GM19452 (cell line): Measurements from ENCODE around the gene PPP1R8.
"Not testable (repeated sequence)": the region's sequence is repeated elsewhere in the genome, so short reads cannot be mapped to it uniquely, and the experiment has no call there.

Experiments
- ATAC-seq: cut with Tn5 transposase; IDR thresholded peaks from one replicate; pipeline ENCODE4 v1.9.1; 2021; ENCODE audit not compliant: unreplicated experiment

PPP1R8 gene

DNA sequence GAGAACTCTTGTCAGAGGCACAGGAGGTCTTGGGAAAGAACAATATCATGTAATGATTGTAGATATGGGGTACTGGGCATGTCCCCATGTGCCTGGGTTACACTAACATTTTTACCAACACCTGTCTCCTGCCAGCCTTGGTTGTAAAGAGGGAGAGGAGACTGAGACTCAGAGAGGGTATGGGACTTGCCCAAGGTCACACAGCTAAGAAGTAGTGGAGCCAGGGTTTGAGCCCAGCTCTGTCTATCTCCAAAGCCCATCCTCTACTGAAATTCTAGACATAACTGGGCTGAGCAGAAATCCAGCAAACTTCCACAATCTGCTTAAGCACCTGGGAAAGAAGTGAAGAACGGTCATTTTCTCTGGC lies 39.1 kb downstream of the PPP1R8 start:
- no peak for ATAC-seq

DNA sequence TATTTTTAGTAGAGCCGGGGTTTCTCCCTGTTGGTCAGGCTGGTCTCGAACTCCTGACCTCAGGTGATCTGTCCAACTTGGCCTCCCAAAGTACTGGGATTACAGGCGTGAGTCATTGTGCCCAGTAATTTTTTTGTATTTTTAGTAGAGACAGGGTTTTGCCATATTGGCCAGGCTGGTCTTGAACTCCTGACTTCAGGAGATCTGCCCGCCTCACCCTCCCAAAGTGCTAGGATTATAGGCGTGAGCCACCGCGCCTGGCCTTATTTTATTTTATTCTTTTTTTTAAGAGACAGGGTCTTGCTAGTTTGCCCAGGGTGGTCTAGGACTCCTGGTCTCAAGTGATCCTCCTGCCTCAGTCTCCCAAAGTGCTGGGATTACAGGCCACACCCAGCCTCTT lies 40.5 kb downstream of the PPP1R8 start:
- ATAC-seq = not testable (repeated sequence)

DNA sequence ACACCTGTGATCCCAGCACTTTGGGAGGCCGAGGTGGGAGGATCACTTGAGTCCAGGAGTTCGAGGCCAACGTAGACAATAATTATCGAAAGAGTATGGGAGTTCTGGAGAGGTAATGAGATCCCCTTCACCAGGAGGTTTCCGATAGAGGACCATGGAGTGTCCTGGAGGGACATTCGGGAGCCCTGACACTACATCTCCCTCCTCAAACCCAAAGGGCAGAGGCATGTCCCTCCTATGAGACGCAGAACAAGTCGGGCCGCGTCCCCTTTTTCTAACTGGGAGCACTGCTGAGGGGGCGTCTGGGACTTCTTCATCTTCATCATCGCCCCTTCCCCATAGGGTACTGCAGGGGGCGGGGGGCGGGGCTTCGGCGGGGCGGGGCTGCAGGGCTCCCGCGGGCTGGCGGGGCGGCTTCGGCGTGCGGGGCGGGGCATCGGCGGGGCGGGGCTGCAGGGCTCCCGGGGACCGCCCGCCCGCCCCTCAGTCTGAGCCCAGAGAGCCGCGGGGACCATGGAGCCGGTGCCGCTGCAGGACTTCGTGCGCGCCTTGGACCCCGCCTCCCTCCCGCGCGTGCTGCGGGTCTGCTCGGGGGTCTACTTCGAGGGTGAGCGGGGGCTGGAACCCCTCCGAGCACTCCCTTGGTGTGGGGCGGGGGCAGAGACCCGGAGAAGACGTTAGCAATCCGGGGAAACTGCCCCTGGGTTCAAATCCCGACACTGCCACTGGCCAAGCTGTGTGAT lies 41.6 kb downstream of the PPP1R8 start, which contains the start of gene THEMIS2:
THEMIS2 (plus strand) TSS at position 486 of the 743 bp plus-strand sequence; CDS start at position 514, 28 bp downstream.
- no peak for ATAC-seq

DNA sequence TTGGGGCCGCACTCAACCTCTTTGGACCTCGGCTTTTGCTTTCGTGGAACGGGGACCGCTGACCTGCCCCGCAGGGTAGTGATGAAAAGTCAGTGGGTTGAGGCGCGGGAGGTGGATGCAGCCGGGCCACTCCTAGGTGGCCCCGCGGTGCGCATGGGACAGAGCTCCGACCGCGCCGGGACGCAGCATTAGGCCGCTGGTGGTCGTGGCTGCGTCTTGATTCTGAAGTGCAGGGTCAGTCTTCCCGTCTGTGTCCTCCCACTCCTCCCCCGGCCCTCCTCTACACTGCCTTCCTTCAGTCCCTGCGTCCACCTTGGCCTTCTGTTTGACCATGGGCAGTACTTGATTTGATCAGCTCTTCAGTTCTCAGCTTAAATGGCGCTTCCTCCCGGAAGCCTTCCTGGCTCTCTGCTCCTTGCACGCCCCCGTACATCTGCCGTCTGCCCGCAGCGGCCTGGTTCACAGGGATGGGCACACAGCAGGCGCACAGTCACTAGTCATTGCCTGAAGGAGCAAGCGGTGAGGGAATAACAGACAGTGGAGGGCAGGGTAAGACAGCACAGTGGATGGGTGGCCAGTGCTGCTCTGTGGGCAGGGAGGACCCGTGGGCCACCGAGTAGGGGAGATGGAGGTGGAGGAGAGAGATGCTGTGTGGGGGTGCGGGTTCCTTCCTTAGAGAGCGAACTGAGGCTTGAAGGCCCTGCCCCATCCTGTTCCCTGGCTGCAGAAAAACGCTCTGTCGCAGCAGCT lies 42.4 kb downstream of the PPP1R8 start:
- ATAC-seq = no peak

DNA sequence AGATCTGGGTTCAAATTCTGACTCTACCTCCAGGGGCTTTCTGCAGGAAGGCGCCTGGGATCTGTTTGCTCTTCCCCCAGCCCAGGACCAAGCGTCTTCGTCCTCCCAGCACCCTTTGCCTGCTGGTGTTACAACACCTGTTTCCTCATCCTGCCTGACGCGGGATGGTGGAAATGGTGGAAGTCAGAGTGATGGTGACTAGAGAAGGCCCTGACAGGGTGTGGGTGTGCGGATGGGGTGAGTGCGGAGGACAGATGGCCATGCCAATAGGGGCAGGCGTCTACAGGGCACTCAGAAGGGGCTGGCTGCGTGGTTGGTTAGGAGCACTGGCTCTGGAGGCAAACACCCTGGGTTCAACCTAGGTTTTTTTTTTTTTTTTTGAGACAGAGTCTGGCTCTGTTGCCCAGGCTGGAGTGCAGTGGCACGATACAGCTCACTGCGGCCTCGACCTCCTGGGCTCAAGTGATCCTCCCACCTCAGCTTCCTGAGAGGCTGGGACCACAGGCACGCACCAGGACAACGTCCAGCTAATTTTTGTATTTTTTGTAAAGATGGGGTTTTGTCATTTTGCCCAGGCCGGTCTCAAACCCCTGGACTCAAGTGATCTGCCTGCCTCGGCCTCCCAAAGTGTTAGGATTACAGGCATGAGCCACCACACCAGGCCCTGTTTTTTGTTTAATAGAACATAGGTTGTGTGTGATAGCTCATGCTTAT lies 43.2 kb downstream of the PPP1R8 start:
- ATAC-seq = no peak

DNA sequence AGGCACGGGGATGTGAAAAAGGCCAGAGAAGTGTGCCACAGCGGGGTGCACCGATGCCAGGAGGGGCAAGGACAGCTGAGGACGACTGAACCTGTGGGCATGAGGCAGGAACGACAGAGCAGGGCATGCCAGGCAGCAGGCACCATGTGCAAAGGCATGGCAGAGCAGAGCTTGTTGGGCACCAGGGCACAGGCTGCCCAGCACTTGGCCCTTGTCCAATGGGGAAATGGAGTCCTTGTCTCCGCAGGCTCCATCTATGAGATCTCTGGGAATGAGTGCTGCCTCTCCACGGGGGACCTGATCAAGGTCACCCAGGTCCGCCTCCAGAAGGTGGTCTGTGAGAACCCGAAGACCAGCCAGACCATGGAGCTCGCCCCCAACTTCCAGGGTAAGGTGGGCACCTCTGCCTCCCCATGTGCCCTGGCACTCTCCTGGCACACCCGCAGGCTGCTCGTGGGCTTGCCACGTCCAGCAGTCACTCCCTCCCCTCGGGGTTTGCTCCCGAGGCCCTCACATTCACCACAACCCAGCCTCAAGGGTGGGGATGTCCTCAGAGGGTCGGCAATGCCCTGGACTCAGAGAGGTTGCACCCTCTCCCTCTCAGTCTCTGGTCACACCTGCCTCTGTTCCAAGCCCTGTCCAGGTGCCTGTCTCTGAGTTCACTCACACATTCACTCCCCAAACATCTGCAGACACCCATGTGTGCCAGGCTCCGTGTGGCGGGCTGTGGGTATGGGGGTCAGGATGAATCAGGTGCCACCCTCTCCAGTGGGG lies 45.9 kb downstream of the PPP1R8 start:
- ATAC-seq = no peak

DNA sequence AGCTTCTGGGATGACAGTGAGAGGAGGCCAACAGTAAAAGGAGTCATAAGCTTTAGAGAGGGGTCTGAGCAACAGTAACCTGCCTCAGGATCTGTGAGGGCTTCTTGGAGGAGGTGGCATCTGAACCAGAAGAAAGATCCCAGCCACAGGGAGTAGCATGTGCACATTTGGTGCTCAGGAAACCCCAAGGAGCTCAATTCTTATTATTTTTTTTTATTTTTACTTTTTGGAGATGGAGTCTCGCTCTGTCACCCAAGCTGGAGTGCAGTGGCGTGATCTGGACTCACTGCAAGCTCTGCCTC lies 46.5 kb downstream of the PPP1R8 start:
- no peak for ATAC-seq

DNA sequence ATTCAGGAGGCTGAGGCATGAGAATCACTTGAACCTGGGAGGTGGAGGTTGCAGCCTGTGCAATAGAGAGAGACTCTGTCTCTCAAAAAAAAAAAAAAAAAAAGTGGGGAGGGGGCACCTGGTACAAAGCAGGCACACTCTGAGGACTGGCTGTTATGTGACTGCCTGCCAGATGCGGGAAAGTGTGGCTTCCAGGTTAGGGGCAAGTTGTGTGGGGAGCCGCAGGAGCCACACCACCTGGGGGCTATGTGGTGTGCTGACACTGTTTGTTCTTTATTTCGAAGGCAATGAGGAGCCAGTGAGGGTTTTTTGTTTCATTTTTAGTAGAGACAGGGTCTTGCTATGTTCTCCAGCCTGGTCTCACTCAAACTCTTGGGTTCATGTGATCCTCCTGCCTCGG lies 47.5 kb downstream of the PPP1R8 start:
- ATAC-seq = no peak

DNA sequence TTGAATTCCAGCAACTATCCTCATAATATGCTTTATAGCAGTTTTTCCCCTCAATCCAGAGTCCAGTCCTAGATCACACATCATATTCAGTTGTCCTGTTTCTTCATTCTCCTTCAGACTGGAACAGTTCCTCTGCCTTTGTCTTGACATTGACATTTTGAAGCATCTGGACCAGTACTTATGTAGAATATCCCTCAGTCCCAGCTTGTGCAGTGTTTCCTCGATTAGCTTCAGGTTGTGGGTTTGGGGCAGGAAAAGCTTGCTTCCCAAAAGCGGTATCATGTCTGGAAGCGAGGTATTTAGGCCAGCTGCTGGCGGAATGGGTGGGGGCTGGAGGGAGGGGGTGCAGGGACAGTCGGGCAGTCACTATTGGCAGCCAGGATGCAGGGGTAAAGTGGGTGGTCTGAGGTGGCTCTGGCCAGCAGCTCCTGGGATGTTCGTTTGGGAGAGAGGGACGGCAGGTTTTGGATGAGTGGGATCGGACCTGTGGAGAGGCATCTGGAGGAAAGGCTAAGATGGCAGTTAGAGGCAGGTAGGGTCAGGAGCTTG lies 48.3 kb downstream of the PPP1R8 start:
- no peak for ATAC-seq

DNA sequence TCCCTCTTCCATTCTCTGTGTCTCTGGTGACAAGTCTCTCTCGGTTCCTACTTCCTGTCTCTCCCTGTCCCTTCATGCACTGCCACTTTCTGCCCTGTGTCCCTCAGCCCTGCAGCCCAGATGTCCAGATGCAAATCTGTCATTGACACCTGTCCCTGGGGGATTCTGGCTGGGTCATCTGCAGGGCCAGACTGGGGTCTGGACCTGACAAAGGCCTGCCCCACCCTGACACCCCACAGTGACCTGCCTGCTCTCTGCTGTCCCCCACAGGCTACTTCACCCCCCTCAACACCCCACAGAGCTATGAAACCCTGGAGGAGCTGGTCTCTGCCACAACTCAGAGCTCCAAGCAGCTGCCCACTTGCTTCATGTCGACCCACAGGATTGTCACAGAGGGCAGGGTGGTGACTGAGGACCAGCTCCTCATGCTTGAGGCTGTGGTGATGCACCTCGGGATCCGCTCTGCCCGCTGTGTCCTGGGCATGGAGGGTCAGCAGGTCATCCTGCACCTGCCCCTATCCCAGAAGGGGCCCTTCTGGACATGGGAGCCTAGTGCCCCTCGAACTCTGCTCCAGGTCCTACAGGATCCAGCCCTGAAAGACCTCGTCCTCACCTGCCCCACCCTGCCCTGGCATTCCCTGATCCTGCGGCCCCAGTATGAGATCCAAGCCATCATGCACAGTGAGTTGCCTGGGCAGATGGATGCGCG lies 48.9 kb downstream of the PPP1R8 start:
- ATAC-seq = no peak

DNA sequence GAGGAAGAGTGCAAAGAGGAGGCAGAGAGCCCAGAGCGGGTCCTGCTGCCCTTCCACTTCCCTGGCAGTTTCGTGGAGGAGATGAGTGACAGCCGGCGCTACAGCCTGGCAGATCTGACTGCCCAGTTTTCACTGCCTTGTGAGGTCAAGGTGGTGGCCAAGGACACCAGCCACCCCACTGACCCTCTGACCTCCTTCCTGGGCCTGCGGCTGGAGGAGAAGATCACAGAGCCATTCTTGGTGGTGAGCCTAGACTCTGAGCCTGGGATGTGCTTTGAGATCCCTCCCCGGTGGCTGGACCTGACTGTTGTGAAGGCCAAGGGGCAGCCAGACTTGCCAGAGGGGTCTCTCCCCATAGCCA lies 51.9 kb downstream of the PPP1R8 start:
- ATAC-seq = no peak

DNA sequence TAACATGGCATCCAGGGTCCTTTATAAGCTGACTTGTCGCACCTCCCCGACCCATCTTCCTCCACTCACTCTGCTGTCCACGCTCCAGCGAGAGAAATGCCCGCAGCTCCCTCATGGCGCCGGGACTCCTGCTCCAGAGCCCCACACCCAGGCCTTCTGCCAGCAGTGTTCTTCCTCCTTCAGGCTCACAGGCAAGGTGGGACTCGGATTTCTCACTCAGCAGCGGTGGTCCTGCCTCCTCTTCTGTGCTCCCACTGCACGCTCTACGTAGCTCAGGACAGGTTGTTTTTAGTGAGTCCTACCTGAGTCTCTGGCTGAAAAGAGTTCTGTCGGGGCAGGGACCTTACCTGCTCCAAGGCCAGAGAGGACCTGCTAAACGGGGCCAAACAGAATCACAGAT lies 53.0 kb downstream of the PPP1R8 start:
- no peak for ATAC-seq

DNA sequence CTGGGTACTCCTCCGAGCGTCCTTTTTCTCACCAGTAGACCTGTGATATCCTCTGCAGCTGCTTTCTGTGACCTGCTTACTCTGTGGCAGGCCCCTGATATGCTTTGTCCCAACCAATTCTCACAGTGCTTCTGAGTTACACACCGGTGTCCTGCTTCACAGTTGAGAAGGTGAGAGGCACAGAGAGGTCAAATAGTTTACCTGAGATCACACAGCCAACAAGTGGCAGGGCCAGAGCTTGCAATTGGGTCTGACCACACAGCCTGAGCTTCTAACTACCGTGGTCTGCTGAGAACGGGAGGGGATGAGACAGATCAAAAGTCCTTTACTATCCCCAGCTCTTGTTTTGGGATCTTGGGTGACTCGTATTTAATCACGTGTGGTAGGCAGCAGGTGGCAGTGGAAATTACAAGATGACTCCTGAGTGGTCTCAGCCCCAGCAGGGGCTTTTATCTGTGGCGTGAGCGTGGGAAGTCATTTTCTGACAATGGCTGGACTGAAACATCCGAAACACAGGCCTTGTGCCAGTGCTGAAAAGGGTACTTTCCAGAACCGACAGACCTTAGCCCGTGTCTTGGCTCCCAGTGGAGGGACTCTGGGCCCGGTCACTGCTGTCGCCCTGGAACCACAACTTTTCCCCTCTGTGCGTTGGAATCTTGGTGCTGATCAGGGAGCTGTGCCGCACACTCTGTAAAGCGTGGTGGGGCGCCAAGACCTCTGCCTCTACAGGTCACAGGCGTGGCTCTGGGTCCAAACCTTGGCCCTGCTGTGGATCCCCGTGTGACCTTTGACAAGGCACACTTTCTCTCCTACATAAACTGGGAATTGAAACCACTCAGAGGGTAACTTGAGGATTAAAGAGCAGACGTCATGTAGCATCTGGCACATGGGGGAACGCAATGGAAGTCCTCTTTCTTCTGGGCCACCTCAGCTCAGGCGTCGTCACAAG lies 53.7 kb downstream of the PPP1R8 start:
- ATAC-seq = peak; percentile 48

DNA sequence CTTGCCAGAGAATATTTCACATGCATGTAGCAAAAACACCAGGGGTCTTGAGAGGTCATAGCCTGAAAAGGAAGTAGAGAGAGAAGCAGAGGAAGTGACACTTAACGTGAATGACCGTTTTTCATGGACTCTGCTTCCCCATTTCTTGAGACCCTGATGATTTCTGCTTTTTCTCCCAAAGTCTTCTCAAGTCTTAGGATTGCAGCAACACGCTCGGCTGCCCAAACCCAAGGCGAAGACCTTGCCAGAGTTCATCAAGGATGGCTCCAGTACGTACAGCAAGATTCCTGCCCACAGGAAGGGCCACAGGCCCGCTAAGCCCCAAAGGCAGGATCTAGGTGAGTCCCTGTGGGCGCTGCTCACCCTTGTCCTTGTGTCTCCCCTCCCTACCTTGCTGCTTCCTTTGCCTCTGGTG lies 54.5 kb downstream of the PPP1R8 start:
- no peak for ATAC-seq

DNA sequence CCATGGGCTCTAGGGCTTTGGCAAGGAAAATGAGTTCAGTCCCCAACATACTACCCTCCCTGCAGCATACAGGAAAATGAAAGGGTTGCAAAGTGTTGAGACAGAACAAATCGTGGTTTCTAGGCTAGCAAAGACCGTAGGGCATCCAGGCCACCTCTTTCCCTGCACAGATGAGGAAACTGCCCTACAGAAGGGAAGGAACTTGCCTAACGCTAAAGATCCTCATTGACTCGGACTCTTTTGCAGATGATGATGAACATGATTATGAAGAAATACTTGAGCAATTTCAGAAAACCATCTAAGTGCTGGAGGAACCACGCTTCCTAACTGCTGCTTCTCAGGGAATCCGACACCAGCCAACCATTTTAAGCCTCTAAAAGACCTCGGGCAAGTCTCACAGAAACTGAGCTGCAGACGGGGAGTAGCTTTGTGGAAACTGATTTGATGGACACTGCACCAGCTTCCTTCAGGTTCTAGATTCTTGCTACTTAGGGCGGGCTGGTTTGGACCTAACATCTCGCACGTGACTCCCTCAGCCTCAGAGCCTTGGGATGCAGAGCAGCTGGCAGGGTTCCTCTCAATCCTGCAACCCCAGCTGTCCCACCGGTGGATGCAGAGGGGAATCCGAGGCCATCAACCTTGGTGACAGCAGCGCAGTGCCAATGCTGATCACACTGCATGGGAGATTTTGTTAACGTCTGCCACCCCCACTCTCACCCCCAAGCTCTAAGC lies 55.2 kb downstream of the PPP1R8 start:
- ATAC-seq = no peak

DNA sequence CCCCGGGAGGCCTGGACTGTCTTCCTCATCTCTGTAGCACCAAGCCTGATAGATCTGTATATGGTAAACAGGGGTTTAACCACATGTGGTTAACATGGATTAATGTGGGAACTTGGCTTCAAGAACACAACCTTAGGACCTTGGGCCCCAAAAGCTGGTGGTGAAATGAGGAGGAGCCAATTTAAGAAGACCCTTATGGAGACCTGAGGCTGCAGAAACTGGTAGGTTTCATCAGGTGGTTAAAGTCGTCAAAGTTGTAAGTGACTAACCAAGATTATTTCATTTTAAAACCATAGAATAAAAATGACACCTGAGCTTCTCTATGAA lies 55.7 kb downstream of the PPP1R8 start:
- no peak for ATAC-seq

DNA sequence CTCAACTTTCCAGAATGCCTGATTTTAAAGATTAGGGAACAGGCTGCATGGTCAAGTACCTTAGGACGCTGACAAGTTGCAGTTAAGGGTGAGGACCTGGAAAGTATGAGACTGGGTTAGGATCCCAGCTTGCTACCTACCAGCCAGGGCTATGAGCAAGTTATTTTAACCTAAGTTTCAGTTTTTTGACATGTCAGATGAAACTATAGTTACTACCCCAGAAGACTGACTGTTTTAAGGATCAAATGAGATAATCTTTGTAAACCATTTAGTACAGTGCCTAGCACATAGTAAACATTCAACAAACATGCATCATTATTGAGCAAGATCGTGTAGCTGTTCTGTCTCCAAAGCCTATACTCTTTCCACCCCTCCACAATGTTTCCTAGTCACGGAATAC lies 56.2 kb downstream of the PPP1R8 start:
- no peak for ATAC-seq

DNA sequence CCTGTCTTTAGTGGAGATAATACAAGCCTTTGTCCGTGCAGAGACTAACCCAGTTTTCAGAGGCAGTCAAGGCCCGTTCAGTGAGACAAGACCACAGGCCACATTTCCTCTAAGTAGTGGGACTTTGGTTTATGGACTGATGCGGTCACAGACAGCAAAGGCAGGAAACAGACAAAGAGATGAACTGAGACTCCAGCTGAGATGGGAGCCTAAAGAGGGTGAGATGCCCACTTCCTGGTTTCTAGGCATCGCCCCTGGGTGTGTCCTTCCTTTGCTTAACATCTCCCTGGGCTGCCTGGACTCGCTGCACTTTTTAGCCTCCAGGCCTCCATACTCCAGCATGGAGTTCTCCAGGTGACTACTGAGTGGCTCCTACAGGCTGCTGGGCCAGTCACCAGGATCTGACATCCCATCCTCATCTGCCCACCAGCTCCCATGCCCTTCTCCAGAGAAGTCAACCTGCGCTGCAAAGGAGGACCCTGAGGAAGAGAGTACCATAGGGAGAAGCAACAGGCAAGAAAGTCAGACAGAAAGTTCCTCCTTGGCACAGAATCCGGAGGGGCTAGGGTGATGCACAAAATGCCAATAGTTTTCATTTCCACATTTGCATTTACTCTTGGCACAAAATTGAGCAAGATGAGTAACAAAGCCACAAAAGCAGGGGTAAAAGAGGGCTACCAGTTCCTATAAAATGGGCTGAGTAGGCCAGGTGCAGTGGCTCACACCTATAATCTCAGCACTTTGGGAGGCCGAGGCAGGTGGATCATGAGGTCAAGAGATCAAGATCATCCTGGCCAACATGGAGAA lies 56.8 kb downstream of the PPP1R8 start:
- ATAC-seq = no peak
